HG03139 (cell line): Measurements from ENCODE around the gene TRPM8.

ENCODE experiments used
- ATAC-seq: cut with Tn5 transposase; IDR thresholded peaks from one replicate; pipeline ENCODE4 v1.9.1; 2021; ENCODE audit not compliant: unreplicated experiment

The TRPM8 gene

GRCh38 chr2:234038076-234038802 lies 121.1 kb downstream of the TRPM8 start:
- ATAC-seq, result no peak

DNA sequence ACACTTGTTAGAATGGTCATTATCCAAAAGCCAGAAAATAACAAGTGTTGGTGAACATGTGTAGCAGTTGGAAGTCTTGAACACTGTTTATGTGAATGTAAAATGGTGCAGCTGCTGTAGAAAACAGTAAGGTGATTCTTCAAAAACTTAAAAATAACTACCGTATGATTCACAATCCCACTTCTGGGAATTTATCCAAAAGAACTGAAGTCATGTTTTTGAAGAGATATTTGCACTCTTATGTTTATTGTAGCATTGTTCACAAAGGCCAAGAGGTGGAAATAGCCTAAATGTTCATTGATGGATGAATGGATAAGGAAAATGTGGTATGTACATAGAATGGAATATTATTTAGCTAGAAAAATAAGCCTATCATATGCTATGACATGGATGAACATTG lies 127.0 kb downstream of the TRPM8 start:
- ATAC-seq, result no peak

GRCh38 chr2:234046521-234046920 lies 129.3 kb downstream of the TRPM8 start:
- ATAC-seq, result no peak

DNA sequence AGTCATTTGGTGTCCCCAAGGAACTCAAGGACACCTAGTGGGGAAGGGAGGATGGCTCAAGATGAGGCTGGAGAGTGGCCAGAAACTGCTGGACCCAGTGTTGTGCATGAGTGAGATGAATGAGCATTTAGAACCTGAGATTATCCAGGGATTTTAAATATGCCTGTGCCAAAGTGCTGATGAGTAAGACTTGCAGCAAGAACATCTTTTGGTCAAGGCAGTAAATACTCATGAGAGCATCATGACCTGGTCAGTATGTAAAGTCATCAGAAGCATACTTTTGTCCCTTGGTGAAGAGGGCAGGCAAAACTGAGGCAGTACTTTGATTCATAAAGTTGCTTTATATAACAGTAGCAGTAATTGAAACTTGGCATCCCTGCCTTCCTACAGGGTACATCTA lies 130.2 kb downstream of the TRPM8 start:
- ATAC-seq, result no peak

DNA sequence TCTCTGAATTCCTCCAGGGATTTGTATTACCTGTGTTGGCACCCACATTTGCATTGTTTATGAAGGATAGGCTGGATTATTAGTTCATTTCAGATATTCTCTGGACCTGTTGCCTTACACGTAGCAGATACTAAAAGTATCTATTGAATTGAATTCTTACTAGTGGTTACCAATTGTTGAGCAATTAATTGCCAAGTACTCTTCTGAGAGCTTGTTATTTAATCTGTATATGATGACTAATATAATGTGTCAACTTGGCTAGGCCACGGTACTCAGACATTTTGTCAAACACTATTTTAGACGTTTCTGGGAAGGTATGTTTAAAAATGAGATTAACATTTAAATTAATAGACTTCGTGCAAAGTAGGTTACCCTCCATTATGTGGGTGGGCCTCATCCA lies 130.9 kb downstream of the TRPM8 start:
- no peak for ATAC-seq

DNA sequence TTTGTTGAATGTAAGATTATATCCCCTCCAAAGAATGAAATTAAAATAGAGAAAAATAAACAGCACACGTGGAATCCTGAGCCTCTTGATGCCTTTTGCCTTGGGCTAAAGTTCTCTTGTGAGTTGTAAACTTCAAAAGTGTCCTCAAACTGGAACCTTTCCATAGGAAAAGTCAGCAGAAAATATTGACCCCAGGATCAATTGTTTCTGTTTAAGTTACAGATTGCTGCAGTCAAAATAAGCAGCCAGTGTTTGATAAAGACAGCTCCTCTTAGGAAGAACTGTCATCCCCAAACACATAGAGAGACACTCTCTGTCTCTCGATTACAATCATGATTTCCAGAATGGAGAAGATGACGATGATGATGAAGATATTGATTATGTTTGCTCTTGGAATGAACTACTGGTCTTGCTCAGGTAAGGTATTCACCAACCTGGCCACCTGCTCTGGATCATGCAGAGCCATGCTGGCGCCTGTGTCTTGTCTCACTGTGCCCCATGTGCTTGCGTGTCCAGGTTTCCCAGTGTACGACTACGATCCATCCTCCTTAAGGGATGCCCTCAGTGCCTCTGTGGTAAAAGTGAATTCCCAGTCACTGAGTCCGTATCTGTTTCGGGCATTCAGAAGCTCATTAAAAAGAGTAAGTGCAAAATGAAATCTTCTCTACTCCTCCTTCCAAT lies 133.4 kb downstream of the TRPM8 start, which contains the start of gene SPP2:
TSS of gene SPP2 (plus strand) at position 248 of the 681 bp plus-strand sequence. CDS start at position 333, 85 bp downstream.
- no peak for ATAC-seq

DNA sequence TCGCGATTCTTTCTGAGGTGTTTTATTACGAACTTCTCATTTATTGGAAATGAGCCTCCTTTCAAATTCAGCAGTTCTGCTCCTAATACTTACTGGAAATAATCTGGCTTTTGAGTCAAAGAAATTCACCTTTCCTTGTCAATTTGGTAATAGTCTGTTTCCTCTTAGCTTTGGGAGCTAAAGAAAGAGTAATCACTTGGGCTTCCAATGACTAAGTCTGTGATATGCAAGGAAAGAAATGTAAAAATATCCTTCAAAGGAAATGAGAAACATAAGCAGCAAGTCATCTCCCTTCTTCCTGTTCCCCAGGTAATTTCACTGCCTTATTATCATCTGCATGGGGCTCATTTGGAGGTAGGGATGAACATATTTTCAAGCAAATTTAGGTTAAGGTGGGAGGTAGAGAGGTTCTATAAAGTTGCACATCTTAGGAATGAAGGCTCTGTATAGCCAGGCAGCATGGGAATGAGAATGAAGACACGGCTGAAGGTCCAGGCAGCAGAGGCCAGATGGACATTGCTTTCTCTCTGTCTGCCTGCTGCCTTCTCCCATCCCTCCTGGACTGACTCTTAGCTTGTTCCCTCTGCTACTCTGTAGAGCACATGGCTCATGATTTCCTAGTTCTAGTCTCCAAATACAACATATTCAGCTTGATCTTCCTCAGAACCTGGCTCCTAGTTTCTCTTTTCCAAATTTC lies 134.3 kb downstream of the TRPM8 start:
- ATAC-seq, result no peak

DNA sequence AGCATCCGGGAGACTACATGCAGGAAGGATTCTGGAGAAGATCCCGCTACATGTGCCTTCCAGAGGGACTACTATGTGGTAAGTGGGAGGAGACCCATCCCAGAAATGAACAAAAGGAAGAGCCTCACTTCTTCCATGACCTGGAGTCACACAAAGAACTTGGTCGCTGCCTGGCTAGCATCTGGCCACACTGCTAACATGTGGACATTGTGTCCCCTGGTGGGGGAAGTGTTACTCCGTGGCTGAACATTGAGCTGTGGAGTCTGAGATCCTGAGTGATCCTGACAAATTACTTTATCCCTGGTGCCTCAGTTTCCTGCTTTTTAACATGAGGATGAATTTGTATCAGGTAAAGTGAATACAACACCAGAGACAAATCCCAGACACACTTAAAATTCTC lies 141.7 kb downstream of the TRPM8 start:
- no peak for ATAC-seq

DNA sequence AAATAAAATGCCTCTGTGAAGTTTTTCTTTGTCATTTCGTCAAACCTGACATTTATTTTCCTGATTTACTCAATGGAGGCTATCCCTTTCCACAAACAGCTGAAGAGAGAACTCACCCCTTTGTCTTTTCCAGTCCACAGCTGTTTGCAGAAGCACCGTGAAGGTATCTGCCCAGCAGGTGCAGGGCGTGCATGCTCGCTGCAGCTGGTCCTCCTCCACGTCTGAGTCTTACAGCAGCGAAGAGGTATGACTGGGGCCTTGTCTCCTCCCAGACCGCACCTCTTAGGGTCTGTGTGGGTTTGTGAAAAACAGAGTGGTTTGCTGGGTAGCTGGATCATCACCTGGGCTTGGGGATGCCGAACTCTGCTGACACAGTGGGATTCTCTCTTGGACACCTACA lies 143.1 kb downstream of the TRPM8 start:
- no peak for ATAC-seq

DNA sequence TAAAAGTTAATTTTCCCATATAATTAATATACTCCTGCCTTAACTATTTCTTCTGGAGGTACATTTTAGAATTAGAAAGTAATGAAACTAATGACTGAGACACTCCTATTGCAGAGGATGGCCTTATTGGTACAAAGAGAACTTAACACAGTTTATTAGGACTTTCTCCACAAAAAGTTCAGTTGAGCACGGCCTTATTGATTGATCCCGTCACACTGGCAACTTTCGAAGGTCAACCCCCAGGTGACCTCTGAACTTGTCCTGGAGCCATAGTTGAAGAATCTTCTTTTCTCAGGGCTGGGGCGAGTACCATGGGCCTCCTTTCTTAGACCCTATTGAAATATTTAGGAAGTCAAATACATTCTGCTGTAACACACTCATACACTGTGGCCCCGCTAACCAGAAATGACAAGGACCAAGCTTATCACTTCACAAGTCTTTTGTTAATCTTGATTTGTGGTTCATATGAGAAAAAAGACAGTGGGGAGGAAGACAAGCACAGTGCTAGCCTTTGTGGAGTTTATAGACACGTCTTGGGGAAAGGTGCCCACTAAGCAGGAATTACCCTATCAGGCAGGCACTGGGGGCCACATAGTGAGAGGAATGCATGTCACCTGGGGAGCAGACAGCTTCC lies 144.6 kb downstream of the TRPM8 start:
- no peak for ATAC-seq

GRCh38 chr2:234066587-234066986 lies 149.4 kb downstream of the TRPM8 start:
- ATAC-seq, result no peak
